SH-SY5Y (cell line): Measurements from ENCODE around the gene WDR53.

Experiments used
- GATA2 ChIP-seq: IDR thresholded peaks from 2 replicates; pipeline ENCODE4 v1.6.1; 2011; ENCODE audit warnings: mild to moderate bottlenecking, low read depth, low read length
- GATA3 ChIP-seq: IDR thresholded peaks from 2 replicates; pipeline ENCODE4 v1.6.1; 2011; ENCODE audit warnings: low read depth, mild to moderate bottlenecking, low read length, moderate library complexity

WDR53 gene

DNA sequence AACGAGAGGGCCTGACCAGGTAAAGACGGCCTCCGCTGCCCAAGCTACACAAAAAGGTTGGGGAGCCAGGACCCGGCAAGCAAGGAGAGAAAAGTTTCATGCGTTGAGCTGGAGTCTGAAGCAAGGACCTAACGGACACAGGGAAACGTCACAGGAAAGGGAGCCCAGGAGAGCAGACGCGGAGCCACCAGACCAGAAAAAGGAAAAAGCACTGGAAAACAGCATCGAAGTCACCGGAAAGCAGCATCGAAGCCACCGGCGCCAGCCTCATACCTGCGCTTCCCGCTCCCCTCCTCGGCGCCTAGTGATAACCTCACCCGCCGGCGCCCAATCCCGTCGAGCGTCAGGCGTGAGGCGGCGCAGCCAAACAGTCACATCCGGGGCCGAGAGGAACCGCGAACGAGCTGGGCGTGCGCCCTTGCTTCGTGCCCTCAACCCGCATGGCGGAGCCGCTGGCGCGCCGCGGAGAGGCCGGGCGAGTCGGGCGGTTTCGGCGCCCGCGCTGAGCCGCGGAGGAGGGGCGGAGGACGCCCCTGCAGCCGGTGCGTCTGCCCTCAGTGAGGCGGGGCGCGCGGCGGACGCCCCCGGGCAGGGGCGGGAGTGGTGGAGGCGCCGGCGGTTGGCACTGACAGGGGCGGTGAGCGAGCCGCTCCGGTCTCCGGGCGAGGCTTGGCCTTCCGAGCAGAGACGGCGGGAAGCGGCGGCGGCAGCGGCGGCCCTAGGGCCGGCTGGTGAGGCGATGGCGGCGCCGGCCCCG lies at the start of gene WDR53, which contains the start of gene FBXO45:
Gene WDR53 (minus strand): TSS at position 309 of the 757 bp plus-strand sequence. CDS start 7,079 bp downstream, outside the sequence.
Gene FBXO45 (plus strand): TSS at position 415 of the 757 bp plus-strand sequence. CDS start 325 bp downstream, at position 740.
- TF ChIP-seq GATA3 (no peak), GATA2 (no peak)

DNA sequence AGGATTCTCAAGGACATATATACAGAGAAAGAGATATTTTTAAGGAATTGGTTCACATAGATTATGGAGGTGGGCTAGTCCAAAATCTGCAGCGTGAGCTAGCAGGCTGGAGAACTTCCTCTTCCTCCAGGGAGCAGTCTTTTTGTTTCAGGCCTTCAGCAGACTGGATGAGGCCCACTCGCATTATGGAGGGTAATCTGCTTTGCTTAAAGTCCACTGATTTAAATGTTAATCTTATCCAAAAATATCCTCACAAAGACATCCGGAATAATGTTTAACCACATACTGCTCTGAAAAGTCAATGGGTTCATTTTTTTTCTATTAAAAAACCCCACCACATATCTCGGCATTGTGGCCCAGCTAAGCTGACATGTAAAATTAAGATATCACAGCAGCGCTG lies 48.9 kb upstream of the WDR53 start:
- TF ChIP-seq GATA3: no peak

DNA sequence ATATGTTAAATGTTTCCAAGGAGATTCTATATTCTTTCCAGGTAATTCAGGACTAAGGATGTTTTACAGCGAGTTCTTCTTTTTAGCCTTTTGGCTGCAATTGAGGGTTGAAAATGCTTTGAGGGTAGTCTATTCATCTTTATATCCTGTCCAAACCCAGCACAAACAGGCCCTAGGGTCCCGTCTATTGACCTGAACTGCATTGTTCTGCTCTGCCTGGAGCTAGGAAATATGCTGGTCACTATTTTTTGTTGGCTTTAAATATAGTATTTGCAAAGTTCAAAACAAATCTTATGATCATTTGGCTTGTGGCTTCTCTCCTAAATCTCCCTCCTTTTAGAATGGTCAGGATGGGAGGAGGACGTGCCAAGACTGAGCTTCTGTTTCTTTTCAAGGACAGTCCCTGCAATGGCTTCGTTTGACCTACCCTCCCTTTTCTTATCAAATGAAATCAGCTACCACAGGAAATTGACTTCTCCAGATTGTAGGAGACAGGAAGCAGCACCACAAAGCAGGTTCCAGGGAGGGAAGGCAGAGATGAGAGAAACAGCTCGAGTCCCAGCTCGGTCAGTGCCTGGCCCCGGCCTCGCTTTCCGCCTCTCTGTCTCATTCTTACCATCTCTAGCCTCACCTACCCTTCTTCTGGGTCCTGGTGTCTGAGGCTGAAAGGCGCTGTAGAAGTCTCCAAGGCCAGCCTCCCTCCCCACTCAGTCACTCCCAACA lies 43.6 kb upstream of the WDR53 start:
- TF ChIP-seq GATA2 (peak; percentile 59), GATA3 (no peak)

DNA sequence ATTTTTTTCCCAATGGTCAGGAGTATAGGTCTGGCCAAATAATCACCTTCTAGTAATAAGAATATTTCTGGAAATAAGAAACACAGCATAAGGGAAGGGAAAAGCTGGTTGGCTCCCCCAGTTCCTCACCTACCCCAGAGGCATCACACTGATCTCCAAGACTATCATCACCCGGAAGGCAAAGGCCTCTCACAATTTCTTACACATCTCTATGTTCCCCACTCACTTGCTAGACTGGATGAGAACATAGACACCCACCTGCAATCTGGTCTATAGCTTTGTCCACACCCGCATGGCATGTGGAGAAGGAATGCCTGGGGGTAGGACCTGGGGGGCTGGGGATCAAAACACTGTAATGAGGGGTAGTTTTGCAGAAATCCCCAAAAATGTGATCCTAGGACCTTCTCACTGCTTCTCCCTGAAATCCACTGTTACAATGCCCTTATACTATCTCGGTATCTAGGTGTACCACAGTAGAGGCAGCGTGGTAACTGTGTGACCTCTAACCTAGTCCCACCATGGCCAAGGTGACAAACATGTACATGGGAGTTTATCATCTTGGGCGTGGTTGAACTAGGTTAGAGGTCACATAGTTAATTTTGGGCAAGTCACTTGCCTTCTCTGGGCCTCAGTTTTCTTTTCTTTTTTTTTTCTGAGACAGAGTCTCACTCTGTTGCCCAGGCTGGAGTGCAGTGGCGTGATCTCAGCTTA lies 41.6 kb upstream of the WDR53 start:
- TF ChIP-seq GATA3 (no peak), GATA2 (no peak)

DNA sequence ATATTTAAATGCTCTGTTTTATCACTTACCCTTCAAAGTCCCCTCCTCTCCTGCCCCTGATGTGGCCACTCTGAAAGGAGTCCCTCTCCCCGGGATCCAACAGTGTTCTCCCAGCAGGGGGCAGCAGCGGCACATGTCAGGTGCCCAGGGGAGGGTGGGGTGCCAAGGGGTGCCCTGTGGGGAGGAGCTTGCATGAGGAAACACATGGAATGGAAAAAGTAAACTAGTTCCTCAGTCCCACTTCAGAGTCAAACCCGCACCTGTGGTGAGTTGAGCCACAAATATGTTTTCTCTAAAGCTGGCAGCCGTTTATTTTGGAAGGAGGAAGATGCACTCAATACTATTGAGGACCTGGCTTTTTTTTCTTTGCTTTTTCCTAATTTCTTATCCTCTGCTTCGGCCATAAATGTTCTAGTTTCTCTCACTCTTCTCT lies 41.0 kb upstream of the WDR53 start:
- no peak for TF ChIP-seq GATA2
- TF ChIP-seq GATA3: no peak

DNA sequence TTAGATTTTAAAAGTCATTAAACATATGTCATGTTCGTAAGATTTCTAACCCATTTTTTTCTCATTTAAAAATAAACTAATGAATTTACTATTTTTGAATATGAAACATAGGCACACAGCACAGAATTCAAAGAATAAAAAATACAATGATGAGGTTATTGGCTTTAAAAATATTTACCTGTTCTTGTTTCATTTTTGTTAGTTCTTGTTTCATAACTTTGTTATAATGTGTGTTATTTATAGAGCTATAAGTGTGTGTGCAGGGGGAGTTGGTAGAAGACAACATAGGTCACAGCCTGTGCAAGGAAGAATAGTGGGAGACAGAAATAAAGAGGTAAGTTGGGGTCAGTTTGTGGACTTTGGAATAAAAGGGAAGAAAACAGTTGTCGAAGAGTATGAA lies 40.3 kb upstream of the WDR53 start:
- TF ChIP-seq GATA2: no peak
- TF ChIP-seq GATA3: no peak

DNA sequence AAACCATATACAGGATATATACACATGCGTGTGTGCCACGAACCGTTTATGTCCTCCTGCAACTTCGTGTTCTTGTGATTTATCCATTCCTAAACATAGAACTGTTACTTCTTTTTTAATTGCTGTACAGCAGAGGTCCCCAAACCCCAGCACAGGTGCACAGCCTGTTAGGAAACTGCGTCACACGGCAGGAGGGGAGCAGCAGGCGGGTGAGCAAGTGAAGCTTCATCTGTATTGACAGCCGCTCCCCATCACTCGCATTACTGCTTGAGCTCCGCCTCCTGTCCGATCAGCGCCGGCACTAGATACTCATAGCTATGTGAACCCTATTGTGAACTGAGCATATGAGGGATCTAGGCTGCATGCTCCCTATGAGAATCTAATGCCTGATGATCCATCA lies 36.2 kb upstream of the WDR53 start:
- no peak for TF ChIP-seq GATA3
- no peak for TF ChIP-seq GATA2

DNA sequence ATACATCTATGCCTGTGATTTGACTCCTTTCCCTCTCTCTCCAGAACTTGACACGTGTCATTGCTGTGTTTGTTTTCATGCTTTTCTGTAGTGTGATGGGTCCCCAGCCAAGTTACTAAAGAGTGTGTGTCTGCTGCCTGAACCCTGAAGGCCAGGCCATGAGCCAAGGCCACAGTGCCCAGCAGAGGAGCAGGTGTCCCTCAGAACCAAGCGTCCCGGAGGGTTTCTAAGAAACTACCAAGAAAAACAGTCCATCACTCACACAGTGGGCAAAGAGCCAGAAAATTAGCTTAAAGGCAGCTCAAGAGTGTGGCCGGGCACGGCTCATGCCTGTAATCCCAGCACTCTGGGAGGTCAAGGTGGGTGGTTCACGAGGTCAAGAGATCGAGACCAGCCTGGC lies 35.3 kb upstream of the WDR53 start:
- no peak for TF ChIP-seq GATA2
- TF ChIP-seq GATA3: no peak

DNA sequence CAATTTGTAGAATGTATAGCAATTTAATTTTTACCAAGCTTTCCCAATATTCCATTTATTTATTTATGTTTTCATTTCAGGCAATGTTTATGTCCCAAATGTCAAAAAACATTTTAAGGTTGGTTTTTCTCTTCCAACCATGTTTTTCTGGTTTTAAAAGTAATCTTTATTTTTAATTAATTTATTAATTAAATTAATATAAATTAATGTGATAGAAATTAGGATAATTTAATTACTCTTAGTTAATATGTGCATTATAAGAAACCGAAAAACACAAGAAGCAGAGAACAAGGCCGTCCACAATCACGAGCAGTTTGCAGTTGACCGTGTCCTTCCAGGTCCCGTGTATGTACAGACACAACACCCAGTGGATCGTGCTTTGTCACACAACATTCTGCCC lies 34.3 kb upstream of the WDR53 start:
- TF ChIP-seq GATA3 (no peak), GATA2 (no peak)

DNA sequence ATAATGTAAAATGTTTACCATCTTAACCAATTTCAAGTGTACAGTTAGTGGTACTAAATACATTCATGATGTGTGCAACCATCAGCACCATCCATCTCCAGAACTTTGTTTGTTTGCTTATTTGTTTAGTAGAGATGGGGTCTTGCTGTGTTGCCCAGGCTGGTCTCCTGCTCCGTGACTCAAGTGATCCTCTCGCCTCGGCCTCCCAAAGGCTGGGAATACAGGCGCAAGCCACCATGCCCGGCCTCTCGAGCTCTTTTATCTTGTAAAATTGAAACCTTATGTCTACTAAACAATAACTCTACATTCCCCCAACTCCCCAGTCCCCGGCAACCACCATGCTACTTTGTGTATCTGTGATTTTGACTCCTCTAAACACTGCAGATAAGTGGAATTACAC lies 32.0 kb upstream of the WDR53 start:
- TF ChIP-seq GATA3 (no peak), GATA2 (no peak)

DNA sequence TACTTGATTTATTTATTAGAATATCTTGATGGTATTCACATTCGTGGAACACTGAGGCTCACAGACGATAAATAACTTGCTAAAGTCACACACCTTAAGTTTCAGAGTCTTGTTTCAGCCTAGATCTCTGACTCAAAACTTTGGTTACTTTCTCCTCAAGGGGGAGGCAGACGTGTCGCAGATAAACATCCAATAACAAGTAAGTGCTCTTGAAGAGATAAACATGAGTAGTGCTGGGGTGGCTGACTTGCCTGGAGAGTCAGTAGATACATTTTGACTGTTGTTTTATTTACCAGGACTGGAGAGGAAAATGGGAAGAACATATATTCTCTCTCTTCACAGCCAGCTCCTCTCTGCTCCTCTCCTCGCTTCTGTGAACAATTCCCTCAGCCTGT lies 31.4 kb upstream of the WDR53 start:
- TF ChIP-seq GATA2 (no peak), GATA3 (no peak)

DNA sequence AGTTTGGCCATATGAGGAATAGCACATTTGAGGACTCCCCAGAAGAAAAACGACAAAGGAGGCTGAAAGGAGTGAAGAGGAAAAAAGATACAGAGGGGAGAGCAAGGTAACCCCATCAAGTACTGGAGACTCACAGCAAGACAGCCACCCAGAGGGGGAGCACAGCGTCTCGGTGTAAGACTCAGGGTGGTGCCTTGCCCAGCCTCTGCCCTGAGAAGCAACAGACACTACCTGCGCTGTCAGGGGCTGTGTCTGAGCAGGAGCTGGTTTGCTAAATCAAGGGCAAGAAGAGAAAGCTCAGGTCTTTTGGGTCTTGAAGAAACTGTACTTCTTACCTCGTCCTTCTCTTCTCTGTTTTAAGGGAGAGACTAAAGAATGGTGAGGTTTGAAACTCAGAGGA lies 28.0 kb upstream of the WDR53 start:
- TF ChIP-seq GATA2 (no peak), GATA3 (no peak)

DNA sequence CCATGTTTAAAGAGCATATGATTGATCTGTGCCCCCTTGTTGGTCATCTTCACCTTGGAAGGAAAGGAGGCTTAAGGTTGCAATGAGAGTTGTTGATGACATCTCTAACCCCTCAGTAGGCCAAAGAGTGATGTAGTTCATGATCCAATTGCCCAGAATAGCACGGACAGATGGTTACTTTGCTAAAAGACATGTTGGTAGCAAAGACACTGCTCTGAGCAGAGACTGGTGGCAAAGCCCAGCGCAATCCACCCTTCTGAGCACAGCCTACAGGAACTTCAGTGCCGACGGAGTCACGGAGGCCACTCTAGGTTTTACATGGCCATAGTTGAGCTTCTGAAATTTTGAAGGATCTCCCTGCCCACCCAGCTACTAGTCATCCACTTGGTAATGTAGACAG lies 21.9 kb upstream of the WDR53 start:
- TF ChIP-seq GATA3 (no peak), GATA2 (no peak)

DNA sequence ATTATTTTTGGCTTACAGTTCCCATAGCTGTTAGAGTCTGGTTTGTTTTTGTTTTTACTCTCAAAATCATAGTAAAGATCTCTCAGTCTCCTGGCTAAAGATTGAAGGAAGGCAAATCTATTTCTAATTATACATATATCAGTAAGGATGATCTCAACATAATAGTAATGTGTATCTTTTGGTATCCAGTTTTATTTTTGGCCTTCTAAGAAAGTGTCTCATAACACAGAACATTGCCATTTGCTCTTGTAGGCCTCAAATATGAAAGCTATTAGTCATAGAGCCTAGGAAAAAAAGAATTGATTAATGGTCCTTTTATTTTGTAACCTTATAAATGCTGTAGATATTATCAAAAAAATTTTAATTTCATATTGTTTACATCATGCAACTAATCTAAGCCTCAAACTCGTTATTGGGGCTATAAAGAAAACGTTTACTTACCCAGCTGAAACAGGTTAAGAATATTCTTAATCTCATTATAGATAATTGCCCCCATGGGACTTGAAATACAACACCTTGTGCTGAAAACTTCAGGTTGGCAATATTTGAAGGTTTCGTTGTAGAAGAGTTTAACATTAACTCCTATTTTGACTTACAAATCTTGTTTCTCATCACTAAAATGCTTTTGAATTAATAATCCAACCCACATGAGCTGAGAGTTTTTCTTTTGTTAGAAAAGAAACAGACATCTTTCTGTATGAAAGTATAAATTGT lies 16.8 kb upstream of the WDR53 start:
- TF ChIP-seq GATA2 (no peak), GATA3 (no peak)
